ENCODE data around the gene THSD7A.

THSD7A gene

DNA sequence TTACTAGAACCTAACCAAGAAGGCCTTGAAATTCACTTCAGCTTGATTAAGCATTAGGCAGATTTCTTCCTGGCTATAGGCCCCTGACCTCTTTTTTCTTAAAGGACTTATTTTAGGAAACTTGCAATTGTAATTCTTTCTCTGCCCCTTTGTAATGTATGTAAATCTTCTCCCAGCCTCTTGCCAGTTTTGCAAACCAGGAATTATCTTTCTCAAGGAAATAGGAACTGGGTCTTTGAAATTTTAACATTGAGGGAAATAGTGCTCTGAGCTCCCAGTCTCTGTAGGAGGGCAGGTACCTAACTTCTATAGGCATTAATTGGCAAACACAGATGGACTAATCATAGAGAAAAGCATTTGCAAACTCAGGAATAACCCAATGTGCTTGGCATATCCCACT is 342.7 kb downstream of the THSD7A start:
- no peak for DNase-seq

DNA sequence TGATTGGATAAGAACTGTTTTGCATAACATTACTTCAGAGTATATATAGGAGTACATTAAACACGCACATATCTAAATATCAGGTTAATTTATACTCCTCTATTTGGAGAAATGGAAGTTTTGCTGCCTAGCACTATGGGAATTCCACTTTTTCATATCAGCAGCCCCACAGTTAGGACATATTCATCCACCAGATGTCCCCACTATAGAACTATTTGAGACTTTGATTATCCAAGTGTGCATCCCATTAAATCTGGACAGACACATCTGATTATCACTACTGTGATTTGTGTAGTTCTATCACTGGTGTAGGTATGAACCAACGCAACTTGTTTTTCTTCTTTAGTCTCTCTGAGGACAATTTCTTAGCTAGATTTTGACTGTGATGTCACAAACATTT is 345.7 kb downstream of the THSD7A start:
- DNase-seq = no peak

DNA sequence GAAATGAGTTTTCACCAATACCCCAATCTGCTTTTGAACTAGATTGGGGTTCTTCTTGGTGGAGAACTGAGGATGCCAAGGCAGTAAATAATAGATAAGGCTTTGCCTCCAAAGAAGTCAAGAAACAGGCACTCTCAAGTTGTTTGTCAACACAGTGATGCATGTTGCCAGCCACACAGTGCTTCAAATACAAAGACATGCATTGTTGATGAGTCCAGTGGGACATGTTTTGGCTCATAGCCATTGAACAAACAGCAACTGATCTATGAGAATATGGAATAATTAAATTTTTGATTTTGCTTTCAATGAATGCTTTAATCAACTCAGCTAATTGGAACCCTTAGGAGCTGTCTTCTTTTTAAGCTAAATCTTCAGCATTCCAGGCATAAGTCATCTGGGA is 346.4 kb downstream of the THSD7A start:
- no peak for DNase-seq

DNA sequence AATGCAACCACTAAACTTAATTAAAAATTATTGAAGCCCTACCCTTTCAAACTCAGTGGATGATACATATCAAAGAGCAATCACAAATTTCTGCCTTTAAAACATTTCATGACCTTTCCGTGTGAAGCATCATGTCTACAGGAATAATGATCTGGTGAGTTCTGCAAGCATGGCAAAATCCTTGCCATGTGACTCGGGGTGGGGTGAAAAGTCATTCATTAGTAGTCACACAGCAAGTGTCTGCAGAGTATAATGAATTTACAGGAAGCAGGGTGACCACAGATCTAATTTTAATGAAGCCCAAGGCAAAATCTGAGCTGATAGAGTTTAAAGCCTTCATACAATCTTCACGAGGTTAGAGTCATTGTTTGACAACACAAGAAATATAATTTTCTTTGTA is 351.9 kb downstream of the THSD7A start:
- DNase-seq = no peak

DNA sequence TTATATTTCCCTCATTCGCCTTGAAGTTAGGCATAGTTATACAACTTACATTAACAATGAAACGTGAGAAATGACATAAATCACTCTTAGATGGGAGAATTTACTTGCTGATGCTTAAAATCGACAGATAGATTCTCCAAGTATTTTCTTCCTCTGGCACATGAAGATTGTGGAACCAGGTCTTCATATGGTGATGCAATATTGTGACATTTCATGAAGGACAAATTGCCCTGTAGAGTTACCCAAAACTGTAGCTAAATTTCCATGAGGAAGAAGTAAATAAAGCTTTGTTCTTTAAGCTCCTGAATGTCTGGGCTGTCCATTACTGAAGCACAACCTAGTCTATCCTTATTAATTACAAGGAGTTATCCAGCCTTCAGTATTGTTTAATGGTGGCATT is 353.1 kb downstream of the THSD7A start:
- DNase-seq = no peak

DNA sequence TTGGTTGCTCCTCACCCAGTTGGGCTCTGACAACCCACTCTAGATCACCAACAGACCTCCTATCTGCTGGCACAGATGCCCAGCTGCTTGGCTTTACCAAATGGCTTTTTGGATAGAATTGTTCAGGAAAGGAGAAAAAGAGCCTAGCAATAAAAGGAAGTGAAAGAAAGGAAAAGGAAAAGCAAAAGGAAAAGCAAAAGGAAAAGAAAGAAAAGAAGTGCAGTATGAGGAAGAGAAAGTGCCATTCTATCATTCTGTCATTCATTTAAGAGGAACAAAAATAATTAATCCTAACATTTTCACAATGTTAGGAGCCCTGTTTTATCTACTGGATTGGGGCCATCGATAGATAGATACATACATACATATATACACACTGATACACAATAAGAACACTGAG is 353.6 kb downstream of the THSD7A start:
- DNase-seq = no peak

DNA sequence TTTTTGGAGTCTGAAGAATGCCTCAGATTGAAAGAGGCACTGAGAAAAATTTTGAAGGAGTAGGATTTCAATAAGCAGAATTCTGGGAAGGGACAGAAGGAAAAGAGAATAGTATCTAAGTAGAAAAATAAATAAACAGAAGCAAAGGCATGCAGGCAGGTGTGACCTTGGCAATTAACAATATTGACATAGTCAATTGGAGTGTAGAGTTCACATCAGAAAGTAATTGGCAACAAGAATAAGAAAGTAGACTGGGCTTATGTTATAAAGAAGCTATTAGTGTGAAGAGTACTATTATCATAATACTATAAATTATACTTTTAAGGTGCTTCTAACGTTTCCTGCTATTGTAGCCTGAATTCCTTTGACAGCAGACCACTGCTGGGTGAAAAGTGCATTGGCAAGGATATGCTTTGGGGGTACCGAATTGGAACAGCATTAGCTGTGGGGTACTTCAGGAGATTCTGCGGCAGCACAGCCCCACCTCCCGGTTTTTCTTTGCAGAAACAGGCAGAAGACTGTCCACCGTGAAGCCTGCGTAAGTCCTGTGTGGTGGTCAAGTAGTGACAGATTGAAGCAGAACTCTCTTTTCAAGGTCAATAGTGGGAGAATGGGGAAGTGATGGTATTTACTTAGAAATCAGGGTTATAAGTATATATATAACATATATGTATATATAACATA is 357.0 kb downstream of the THSD7A start:
- no peak for DNase-seq

DNA sequence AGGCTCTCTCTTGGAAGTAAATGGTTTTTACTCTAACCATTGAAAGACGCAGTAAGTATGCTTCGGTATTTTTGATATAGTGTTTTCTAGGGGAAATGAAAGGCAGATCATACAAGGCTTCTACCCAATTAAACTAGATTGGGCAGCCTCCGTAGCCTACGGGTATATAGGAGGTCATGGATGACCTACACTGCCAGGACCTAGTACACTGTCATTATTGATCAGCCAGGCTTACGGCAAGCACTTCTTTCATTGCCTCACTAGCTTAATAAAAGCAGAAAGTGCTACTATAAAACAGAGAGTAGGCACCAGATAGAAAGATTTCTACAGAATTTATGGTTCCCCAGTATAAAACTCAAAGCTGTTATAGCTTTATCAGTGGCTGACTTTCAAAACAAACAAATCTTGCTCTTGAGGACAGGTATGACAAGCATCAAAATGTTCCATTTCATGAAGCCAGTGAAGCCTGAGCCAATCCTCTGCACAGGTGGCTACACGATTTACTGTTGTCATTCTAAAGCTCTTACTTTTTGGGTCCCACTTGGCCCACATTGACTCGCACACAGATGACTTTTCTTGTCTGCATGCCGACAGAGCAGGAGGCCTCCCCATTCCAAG is 358.1 kb downstream of the THSD7A start:
- DNase-seq = no peak

DNA sequence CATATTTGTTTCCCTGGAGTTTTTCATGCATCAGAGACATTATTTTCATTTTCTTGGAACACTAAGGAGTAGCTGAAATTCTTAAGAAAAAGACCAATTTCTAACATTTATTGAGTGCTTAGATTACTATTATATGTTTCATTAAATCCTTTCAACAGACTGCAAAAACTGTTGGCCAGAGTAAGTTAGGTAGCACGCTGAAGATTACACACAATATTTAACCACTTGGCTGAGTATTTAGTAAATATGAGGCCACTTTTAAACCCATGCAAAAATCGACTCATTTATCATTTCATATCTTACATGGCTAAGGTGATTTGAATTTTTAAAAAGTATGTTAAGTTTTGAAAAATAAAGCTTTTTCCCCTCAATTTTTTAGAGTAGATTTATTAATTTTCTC is 358.8 kb downstream of the THSD7A start:
- DNase-seq = no peak

DNA sequence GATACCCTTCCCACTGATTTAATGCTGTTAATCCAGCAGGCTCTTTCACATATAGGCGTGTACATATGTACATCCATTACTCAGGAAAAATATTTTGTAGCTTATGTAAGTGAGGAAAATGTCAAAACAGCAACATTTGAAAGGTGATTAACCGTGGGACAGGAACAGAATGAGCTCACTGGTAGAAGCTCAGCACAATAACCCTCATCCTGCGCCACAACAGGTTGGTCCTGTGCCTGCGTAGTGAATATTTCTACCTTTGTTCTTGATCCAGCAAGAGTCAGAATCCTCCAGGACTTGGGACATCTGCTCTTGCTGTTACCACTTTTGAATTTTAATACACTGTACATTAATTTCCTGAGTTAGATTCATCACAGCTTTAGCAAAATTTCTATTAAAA is 359.4 kb downstream of the THSD7A start:
- no peak for DNase-seq

DNA sequence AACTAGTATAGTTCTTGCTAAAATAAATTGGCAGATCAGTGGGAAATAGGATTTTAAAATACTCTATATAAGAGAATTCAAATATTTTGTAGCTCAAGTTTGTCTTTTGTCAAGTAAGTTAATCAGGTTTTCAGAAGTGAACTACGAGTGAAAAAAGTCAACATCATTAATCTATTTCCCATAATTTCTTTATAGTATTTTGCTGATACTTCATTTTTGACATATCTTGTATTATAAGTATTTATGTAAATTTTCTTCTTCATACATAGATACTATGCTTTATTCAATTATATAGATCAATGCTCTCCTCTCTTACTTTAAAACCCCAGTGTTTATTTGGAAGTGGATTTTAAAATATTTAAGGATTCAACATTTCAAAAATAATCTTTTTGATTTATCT is 360.7 kb downstream of the THSD7A start:
- DNase-seq = no peak

DNA sequence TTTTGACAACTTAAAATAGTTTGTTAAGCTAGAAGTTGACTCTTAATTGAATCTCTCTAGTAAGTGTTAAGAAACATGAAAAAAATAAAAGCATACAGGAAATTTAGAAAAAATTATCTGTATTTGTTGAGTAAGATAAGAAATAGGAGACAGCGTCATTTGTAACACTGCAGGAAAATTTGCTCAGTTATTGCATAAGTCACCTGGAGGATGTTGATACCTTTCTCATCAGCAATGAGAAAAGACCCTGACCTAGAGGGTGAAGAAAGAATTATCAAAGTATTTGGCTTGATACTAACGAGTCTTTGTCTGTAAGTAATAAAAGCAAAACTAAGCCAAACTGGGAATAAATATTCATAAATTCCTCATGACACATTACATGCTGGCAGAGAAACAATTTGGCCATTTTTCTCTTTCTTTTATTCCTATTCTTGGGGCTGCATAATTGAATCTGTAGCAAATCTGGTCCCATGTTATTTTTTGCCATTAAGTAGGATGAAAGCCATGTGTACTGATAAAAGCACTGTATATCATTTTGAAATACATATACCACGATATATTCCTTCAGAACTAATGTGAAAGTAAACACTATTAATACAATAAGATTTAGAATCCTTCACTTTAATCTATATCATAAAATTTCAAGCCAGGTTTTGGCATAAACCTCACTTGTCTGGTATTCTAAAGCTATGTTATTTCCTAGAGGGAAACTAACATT is 362.8 kb downstream of the THSD7A start:
- no peak for DNase-seq

DNA sequence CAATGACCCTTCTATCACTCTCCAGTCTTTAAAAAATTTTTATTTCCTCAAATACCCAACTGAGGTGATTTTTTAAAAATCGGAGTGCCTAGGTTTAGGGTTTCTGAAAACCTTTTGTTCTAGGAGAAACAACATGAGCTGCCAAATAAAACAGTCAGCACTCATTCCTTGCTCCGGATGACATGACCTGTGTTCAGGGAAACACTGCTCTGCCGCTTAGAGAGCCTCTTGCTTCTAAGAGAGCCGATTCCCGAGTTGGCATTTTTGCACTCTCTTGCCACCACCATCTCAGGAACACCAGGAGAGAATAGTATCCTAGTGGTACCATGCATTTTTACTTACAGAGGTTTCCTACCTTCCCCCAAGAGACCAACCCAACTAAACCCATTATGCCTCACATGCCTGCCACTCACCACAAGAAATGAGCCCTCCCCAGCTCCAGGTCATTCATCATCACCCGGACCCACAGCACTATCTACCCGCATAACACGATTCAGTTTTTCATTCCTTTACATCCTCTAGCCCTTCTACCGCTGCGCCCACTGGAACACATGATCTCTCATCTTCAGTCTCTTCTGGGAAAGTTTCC is 365.4 kb downstream of the THSD7A start:
- no peak for DNase-seq

DNA sequence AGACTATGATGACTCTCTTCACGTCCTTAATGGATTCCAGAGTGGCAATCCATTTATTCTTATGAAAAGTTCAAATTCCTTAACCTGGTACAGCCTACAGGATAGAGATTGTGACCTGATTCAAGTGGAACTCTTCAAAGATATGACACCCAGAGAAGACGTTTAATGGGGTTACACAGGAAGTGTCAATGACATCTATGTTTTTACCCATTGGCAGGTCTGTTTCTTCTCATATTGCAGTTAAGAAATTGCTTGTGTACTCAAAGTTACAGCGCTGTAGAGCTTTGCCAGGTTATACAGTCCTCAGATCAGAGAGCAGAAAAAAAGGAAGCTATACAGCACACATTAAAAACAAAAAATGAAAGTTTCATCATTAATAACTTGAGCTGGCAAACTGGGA is 367.4 kb downstream of the THSD7A start:
- no peak for DNase-seq

DNA sequence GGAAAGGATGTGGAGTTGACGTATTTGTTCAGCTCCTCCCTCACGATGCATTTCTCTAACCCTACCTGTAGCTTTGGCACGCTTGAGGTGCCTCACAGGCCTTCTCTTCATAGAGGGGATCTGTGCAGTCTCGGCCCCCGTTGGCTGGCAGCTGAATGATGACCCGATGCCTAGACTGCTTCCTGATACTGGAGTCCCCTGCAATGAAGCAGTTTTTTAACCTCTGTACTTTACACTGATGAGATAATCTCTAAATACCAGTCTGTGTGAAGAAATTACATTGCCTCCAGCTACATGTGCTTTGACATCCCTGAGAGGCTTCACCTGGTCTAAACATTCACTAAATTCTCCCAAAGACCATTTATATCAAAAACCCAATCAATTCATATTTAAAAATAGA is 370.1 kb downstream of the THSD7A start:
- no peak for DNase-seq

DNA sequence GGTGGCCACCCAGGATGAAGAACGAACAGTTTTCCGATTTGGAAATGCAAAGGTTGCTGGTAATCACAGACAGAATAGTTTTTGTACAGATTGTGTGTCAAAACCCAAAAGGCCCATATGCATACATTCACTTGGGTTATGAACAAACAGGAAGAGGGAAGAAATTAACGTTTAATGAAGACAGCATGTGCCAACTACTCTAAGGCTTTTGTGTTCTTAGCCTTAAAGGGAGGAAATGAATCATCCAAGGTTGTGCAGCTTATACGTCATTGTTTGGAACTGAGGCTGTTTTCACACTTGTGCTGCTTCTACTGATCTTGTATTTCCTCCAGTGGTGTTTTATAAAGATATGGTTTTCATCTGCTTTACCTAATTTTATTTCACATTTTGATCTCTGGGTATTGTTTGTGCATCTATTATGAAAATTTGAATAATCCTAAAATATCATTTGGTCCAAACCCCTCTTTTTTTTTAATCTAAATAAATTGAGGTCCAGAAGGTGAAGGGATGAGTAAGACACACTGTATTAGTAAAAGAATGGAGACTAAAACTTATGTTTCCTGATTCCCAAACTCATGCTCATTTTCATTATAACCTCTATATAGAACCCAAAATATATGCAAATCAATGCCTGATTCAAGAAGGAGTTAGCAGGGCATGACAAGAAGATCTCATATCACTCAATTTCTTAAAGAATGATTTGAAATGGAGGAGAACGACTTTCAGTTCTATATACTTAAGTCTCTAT is 373.1 kb downstream of the THSD7A start:
- DNase-seq = no peak

DNA sequence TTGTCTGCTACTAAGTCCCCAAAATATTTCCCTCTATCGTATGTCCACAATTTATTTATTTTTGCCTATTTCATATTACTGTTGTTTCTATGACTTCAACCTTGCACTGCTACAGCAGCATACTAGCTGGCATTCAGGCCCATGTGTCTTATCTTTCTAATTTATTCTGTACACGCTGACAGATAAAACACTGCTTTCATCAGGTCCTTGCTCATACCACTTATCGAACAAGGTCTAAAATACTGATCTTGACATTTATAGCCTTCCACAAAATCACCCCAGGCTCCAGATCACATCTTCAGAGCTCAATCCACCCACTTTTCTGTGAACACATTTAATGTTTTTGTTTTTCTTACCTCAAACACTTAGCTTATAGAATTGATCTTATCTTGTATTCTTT is 374.6 kb downstream of the THSD7A start:
- DNase-seq = no peak

DNA sequence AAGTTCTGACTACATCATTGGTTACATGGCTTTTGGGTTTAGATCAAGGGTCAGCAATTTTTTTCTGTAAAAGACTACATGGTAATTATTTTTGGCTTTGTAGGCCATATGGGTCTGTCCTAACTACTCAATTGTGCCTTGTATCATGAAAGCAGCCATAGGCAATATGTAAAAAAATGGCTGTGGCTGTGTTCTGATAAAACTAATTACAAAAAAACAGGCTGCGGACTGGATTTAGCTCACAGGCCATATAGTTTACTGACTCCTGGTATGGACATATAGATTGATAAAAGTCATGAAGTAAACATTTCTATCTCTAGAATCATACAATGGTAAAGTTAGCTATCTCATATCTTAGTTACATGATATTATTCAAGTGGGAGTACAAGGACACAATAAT is 375.4 kb downstream of the THSD7A start:
- DNase-seq = no peak

DNA sequence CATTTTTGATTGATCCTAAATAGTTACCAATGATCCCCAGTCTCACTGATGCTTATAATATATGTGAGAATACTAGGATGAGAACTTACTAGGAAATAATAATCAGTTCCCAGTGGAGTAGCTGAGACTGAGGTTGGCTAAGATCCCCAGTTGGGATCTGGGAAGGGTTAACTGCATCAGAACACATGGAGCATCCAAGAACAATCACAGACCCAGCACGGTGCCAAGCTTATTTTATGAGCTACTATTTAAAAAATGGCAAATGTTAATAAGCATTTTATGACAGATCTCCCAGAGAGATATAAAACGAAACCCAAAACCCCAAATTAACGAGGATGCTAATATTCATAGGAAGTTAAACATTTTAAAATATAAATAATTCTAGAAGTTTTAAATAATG is 379.5 kb downstream of the THSD7A start:
- no peak for DNase-seq

DNA sequence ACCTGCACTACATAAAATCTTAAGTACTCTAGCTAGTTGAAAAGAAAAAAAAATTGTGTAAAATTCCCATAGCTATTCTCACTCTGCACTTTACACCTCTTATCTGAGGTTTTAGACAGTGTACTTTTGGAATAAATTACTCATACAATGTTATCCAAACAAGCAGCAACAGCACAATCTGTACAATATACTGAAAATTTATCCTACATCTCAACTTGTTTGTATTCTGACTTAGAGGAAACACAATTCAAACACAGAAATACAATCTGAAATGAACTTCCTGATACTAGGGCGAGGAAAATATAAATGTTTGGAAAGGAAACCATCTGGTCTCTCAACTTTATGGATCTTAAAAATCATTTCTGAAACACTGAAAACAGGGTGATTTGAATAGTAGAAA is 381.7 kb downstream of the THSD7A start:
- DNase-seq = no peak

DNA sequence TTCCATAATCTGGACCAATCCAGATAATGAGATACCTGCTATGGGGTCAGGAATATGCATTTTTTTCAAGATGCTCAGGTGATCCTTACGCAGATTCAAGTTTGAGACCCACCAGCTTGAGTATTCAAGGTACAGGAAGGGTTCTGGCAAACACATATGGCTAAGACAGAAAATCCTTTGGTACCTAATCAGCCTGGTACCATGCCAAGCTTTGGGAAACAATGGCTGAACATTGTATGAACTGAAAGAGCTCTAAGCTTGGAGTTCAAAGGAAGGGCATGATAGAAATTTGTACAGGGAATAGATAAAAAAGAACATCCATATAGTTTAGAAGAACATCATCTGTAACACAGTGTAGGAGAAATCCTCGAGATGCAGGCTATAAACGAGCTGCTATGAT is 382.7 kb downstream of the THSD7A start:
- no peak for DNase-seq

DNA sequence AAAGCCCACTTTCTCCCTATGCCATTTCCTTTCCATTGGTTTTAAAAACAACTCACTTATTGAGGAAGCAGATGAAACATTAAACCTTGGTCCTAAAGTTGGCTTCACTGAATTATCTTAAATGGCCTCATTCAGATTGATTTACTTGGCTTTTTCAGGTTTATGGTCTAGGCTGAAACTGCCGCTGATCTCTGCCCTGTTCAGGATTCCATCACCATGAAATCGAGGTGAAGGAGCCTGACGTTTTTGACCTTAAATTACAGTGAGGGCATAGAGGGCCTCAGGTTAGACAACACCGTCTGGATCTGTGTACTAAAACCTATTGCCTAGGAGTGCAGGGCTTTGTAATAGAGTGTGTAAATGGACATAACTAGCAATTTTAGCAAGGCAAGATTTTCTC is 383.7 kb downstream of the THSD7A start:
- no peak for DNase-seq

DNA sequence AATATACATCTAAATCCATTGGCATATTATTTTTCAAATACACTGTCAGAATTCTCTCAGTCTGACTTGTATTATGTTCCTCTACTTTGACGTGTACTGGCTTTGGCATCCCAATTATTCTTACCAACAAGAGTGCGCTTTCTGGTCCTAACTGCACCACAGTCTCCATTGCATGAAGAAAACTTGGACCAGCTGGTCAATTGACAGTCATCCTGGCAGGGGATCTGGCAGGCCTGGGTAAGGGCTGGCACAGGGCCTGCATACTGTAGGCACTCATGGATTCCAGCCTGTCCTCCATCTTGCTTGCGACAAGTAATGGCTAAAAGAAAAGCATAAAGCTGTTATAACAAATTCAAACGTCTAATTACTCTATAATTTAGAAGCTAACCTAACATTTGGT is 384.9 kb downstream of the THSD7A start:
- DNase-seq = no peak
